ENCODE measurements around the gene ITIH6. TPM values are rescaled to one million over a fixed set of nuclear protein-coding genes. Genes with fewer than 3 reads are reported as not detected.
"Not testable (repeated sequence)": the region's sequence is repeated elsewhere in the genome, so short reads cannot be mapped to it uniquely, and the experiment has no call there.

Gene ITIH6, protein sequence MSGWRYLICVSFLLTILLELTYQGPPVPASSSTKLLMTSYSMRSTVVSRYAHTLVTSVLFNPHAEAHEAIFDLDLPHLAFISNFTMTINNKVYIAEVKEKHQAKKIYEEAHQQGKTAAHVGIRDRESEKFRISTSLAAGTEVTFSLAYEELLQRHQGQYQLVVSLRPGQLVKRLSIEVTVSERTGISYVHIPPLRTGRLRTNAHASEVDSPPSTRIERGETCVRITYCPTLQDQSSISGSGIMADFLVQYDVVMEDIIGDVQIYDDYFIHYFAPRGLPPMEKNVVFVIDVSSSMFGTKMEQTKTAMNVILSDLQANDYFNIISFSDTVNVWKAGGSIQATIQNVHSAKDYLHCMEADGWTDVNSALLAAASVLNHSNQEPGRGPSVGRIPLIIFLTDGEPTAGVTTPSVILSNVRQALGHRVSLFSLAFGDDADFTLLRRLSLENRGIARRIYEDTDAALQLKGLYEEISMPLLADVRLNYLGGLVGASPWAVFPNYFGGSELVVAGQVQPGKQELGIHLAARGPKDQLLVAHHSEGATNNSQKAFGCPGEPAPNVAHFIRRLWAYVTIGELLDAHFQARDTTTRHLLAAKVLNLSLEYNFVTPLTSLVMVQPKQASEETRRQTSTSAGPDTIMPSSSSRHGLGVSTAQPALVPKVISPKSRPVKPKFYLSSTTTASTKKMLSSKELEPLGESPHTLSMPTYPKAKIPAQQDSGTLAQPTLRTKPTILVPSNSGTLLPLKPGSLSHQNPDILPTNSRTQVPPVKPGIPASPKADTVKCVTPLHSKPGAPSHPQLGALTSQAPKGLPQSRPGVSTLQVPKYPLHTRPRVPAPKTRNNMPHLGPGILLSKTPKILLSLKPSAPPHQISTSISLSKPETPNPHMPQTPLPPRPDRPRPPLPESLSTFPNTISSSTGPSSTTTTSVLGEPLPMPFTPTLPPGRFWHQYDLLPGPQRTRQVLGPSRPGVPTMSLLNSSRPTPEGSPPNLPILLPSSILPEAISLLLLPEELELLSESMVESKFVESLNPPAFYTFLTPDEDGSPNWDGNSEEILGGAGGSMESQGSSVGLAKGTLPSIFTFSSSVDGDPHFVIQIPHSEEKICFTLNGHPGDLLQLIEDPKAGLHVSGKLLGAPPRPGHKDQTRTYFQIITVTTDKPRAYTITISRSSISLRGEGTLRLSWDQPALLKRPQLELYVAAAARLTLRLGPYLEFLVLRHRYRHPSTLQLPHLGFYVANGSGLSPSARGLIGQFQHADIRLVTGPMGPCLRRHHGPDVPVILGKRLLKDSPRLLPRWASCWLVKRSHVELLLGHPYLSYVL
- not detected for total RNA-seq
- not detected for polyA plus RNA-seq (2013, experiment 1 of 2)
- polyA plus RNA-seq (2013, experiment 2 of 2): not detected
- long read RNA-seq, experiment 1: 0 reads
- long read RNA-seq, experiment 2: 0 reads
- long read RNA-seq, experiment 3: 0 reads
- long read RNA-seq, experiment 4: 0 reads

DNA sequence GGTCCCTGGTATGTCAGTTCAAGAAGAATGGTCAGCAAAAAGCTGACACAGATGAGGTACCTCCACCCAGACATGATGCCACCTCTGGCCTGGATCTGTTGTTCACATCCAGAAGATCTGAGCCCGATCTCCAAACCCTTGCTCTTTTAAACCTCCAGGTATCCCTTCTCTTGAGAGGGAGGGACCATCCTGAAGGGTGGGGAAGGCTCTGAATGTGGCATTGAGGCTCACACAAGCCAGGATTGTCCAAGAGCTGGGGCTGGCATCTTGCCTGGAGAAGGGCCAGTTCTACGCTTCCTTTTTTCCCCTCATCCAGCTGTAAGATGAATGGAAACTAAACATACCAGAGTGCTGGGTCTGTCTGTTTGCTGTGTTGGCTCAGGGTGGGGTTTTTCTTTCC lies at the start of gene ITIH6:
TSS of gene ITIH6 (minus strand) at position 119 of the 400 bp plus-strand sequence. CDS start at position 74, 45 bp downstream.
- TF ChIP-seq, protein P1, sequence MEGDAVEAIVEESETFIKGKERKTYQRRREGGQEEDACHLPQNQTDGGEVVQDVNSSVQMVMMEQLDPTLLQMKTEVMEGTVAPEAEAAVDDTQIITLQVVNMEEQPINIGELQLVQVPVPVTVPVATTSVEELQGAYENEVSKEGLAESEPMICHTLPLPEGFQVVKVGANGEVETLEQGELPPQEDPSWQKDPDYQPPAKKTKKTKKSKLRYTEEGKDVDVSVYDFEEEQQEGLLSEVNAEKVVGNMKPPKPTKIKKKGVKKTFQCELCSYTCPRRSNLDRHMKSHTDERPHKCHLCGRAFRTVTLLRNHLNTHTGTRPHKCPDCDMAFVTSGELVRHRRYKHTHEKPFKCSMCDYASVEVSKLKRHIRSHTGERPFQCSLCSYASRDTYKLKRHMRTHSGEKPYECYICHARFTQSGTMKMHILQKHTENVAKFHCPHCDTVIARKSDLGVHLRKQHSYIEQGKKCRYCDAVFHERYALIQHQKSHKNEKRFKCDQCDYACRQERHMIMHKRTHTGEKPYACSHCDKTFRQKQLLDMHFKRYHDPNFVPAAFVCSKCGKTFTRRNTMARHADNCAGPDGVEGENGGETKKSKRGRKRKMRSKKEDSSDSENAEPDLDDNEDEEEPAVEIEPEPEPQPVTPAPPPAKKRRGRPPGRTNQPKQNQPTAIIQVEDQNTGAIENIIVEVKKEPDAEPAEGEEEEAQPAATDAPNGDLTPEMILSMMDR (conservative IDR thresholded peaks at IDR 0.05): no peak
- H3K27ac Mint-ChIP-seq: no peak within 1 kb of the TSS
- H3K9ac ChIP-seq (ENCODE audit: extremely low read depth, low read length, poor library complexity, severe bottlenecking): no peak within 1 kb of the TSS
- H3K36me3 Mint-ChIP-seq (ENCODE audit: low read depth): no peaks in the 10 kb centered on the region
- no peak within 1 kb of the TSS for H3K27ac ChIP-seq (ENCODE audit: low read depth, low read length)
- H3K4me1 ChIP-seq (ENCODE audit: control insufficient read depth, insufficient read depth, low read length): no peaks in the 10 kb centered on the region
- no peaks in the 10 kb centered on the region for H3K36me3 ChIP-seq (ENCODE audit: control insufficient read depth, insufficient read depth, low read length)
- peaks cover 16% of the 10 kb centered on the region for H3K4me1 Mint-ChIP-seq
- peaks cover 57% of the 10 kb centered on the region for H3K9me3 Mint-ChIP-seq
- 100% methylated on average over 1 of the region's 2 CpGs; no CpG with 5 or more reads in 1 of the 2 experiments for WGBS, 2 experiments (ENCODE audit: insufficient coverage in 1 of 2, insufficient read length in 1 of 2)
- no peak within 1 kb of the TSS for H3K4me3 ChIP-seq (ENCODE audit: low read length)
- DNase-seq: no peak
- no peak within 1 kb of the TSS for H3K4me3 Mint-ChIP-seq
- H3K9me3 ChIP-seq (ENCODE audit: control insufficient read depth, low read length): no peaks in the 10 kb centered on the region
- no peaks in the 10 kb centered on the region for H3K27me3 ChIP-seq (ENCODE audit: control insufficient read depth, insufficient read depth, low read length, poor library complexity, severe bottlenecking)
- H3K27me3 Mint-ChIP-seq (ENCODE audit: insufficient read depth): peaks cover 21% of the 10 kb centered on the region

DNA sequence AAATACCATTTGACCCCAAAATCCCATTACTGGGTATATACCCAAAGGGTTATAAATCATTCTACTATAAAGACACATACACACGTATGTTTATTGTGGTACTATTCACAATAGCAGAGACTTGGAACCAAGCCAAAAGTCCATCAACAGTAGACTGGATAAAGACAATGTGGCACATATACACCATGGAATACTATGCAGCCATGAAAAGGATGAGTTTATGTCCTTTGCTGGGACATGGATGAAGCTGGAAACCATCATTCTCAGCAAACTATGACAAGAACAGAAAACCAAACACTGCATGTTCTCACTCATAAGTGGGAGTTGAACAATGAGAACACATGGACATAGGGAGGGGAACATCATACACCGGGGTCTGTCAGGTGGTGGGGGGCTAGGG lies 49.6 kb upstream of the ITIH6 start:
- WGBS, 2 experiments (ENCODE audit: insufficient coverage in 1 of 2, insufficient read length in 1 of 2): 68 to 100% methylated on average over 1 to 2 of the region's 2 CpGs
- H3K9me3 ChIP-seq (ENCODE audit: control insufficient read depth, low read length); H3K27me3 Mint-ChIP-seq (ENCODE audit: insufficient read depth); DNase-seq; H3K36me3 Mint-ChIP-seq (ENCODE audit: low read depth); H3K9ac ChIP-seq (ENCODE audit: extremely low read depth, low read length, poor library complexity, severe bottlenecking); H3K27me3 ChIP-seq (ENCODE audit: control insufficient read depth, insufficient read depth, low read length, poor library complexity, severe bottlenecking); H3K4me3 Mint-ChIP-seq; H3K36me3 ChIP-seq (ENCODE audit: control insufficient read depth, insufficient read depth, low read length); H3K27ac Mint-ChIP-seq; H3K4me1 ChIP-seq (ENCODE audit: control insufficient read depth, insufficient read depth, low read length); H3K4me3 ChIP-seq (ENCODE audit: low read length); H3K4me1 Mint-ChIP-seq; H3K27ac ChIP-seq (ENCODE audit: low read depth, low read length): not testable (repeated sequence)
- peaks cover 51% of the 10 kb centered on the region for H3K9me3 Mint-ChIP-seq

DNA sequence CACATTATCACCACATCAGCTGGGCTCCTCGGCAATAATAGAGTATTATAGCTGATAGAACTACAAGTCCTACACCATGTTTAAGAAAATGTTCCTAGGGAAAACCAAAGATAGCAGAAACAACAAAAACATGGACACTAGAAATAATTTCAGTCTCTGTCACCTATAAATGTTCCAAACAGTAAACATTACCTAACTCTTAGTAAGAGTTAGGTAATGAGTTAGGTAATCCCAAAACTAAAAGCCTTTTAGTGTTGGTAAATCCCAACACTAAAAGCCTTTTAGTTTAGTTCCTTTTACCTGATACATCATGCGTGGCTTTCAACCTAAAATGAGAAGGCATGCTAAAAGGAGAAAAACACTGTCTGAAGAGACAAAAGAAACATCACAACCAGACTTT lies 45.0 kb upstream of the ITIH6 start:
- Mint-ChIP-seq H3K27ac (no peak overlapping the region), H3K4me3 (no peak overlapping the region), H3K9me3 (peaks cover 63% of the 10 kb centered on the region), H3K27me3 (ENCODE audit: insufficient read depth) (peaks cover 1% of the 10 kb centered on the region), H3K36me3 (ENCODE audit: low read depth) (no peaks in the 10 kb centered on the region), H3K4me1 (peaks cover 3% of the 10 kb centered on the region)
- WGBS, 2 experiments (ENCODE audit: insufficient coverage in 1 of 2, insufficient read length in 1 of 2): 92% methylated on average over 2 of the region's 2 CpGs; no CpG with 5 or more reads in 1 of the 2 experiments
- Histone ChIP-seq H3K27me3 (ENCODE audit: control insufficient read depth, insufficient read depth, low read length, poor library complexity, severe bottlenecking) (no peaks in the 10 kb centered on the region), H3K4me3 (ENCODE audit: low read length) (no peak overlapping the region), H3K9me3 (ENCODE audit: control insufficient read depth, low read length) (no peaks in the 10 kb centered on the region), H3K36me3 (ENCODE audit: control insufficient read depth, insufficient read depth, low read length) (no peaks in the 10 kb centered on the region), H3K9ac (ENCODE audit: extremely low read depth, low read length, poor library complexity, severe bottlenecking) (no peak overlapping the region), H3K27ac (ENCODE audit: low read depth, low read length) (no peak overlapping the region), H3K4me1 (ENCODE audit: control insufficient read depth, insufficient read depth, low read length) (no peaks in the 10 kb centered on the region)
- TF ChIP-seq, protein P1 (conservative IDR thresholded peaks at IDR 0.05): no peak
- no peak for DNase-seq
